ENCODE data around the gene DNAJC17.

Gene DNAJC17

DNA sequence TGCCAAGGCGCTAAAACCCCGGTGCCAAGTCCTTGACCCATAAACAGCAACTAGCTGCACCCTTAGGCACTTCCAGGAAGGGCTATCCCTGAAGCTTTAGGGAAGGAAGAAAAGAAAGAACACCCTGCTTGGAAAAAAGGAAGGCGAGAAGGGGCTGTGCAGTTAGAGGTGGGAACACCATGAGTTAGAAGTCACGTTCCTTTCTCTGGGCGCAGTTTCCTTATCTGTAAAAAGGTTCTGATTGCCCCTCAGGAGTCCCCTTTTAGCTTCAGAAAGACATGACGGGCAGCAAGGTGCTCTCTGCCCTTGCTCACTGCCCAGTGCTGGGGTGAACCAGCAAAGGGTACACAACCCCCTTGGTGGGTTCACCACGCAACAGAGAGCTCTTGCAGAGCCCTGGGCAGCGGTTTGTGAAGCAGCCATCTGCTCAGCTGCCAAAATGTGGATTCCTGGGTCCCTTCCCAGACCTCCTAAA is 42.6 kb downstream of the DNAJC17 start:
- DNase-seq = no peak

GRCh38 chr15:40763801-40764628 is 43.3 kb downstream of the DNAJC17 start, which contains the start of gene GCHFR:
GCHFR (plus strand) TSS chr15:40764068; CDS start chr15:40764181, 113 bp downstream.
- DNase-seq = no peak

DNA sequence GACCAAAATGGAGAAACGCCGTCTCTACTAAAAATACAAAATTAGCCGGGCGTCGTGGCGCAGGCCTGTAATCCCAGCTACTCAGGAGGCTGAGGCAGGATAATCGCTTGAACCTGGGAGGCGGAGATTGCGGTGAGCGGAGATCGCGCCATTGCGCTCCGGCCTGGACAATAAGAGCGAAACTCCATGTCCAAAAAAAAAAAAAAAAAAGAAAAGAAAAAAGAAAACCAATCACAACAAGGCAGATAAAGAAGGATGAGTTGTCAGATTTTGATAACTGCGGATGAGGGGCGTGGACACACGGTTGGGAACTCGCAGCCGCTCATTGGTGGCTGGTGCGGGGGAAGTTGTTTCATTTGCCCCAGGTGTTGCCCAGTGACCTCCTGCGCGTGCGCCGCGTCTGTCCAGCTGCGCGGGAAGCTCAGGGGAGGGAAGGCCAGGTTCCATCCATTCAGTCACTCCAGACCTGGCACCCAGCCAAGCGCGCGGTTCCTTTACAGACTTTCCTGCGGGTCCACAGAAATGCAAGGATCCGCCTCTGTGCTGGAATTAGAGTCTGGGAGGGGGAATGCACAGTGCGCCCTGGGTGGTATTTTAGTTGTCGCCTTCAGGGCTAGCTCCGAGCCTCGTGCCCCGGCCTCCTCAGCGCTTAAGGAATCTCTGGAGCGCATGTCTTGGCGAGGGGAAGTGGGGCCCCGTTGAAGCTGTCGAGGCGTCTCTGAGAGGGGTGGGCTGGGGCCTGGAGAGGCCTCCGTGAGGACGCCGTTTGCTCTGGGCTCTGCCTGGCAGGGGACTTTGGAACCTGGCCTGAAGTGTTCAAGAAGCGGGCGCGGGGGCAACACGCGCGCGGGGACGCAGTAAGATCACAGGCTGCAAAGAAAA is 44.1 kb downstream of the DNAJC17 start:
- DNase-seq = peak; percentile 38

- no peak for DNase-seq
These were observed 47.3 kb downstream of the DNAJC17 start for GRCh38 chr15:40759961-40760360.

DNA sequence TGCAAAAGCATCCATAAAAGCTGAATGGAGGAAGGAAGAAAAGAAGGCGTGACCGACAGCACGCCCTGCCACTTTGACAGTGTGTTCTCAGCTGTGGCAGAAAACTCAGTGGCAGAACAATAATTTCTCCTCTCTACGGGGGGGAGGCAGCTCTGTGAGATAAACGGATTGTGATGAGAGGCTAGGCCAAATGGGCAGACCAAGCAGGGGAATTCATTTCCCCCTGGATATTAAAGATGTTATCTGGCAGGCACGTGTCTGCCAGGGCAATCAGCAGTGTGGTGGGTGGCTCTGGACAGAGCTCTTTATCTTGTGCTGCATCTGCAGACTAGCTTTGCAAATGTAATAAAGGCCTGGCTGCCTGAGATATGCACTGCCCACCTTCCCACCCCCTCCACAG is 50.3 kb downstream of the DNAJC17 start:
- no peak for DNase-seq

- no peak for DNase-seq
These were observed 51.5 kb downstream of the DNAJC17 start for GRCh38 chr15:40755812-40756208.

DNA sequence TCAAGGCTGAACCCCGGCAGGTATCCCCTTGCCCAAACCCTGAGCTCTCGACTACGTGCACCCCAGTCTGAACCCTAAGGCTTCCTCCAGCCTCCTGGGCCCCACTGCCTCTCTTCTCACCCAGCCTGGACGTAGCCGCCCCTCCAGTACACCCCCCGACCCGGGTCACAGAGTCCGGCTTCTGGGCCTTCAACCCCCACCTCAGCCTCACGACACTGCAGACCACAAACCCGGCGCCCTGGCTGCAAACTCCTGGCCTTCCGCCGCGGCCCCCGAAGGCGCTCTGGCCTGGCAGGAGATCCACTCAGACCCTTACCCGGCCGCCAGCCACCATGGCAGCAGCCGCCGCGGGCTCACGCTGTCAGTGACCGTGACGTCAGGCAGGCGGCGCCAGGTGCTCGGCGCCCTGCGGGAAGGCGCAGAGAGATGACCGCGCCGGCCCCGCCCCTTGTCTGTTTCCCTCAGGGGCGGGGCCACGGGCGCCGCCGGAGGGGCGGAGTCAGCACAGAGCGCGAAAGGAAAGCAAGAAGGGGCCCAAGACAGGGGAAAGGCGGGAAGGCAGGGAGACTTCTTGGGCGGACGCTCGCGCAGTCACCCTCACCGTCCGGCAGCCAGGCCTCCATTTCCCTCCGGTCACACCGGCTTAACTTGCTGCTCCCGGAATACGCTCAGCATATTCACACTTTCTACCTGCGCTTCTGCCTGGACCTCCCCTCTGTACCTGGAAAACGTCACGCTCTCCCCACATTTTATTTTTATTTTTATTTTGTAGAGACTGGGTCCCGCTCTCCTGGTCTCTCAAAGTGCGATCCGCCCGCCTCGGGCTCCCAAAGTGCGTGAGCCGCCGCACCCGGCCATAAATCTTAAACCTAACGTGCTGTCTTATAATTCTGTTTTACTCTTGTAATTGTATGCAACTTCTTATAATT is 52.1 kb downstream of the DNAJC17 start, which contains the start of gene RMDN3:
Gene RMDN3, minus strand, starts transcription at position 372 of the 929 bp plus-strand sequence. CDS start 471 bp downstream, outside the sequence.
- DNase-seq = peak; percentile 64

- DNase-seq = no peak
These were observed 52.7 kb downstream of the DNAJC17 start for GRCh38 chr15:40754574-40754882.

GRCh38 chr15:40751745-40752144 is 55.5 kb downstream of the DNAJC17 start:
- DNase-seq = no peak

DNA sequence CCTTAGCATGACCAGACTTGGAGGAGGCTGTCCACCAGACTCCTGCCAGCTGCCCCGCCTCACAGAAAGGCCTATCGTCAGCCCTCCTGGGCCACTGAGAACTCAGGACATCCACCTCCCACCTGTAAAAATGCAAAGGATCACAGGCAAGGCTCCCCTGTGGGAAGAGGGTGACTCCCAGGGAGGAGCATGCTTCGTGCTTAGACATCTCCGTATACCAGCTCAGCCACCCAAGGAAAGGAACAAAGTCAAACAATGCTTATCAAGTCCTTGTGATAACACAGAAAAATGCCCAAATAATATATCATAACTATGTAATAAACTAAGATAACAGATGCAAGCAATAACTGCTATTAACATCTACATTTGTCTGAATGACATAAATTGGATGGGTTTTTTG is 56.4 kb downstream of the DNAJC17 start:
- DNase-seq = no peak

DNA sequence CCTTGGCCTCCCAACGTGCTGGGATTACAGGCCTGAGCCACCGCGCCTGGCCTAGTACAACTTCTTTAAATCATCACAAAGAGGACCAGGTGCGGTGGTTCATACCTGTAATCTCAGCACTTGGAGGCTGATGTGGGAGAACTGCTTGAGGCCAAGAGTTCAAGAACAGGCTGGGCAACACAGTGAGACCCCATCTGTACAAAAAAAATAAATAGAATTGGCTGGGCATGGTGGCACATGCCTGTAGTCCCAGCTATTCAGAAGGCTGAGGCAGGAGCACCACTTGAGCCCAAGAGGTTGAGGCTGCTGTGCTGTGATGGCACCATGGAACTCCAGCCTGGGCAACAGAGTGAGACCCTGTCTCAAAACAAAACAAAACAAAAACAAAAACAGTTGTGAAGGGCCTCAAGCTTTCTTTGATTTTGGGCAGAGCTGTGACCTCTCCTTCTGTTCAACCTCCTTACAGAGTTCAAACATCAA is 58.1 kb downstream of the DNAJC17 start:
- DNase-seq = no peak

- no peak for DNase-seq
These were observed 59.3 kb downstream of the DNAJC17 start for GRCh38 chr15:40747685-40748631.

- DNase-seq = no peak
These were observed 60.3 kb downstream of the DNAJC17 start for GRCh38 chr15:40746916-40747418.

GRCh38 chr15:40744815-40745152 is 62.5 kb downstream of the DNAJC17 start:
- DNase-seq = no peak

GRCh38 chr15:40743921-40744814 is 63.1 kb downstream of the DNAJC17 start:
- DNase-seq = no peak

- DNase-seq = no peak
These were observed 63.8 kb downstream of the DNAJC17 start for GRCh38 chr15:40743485-40743901.

DNA sequence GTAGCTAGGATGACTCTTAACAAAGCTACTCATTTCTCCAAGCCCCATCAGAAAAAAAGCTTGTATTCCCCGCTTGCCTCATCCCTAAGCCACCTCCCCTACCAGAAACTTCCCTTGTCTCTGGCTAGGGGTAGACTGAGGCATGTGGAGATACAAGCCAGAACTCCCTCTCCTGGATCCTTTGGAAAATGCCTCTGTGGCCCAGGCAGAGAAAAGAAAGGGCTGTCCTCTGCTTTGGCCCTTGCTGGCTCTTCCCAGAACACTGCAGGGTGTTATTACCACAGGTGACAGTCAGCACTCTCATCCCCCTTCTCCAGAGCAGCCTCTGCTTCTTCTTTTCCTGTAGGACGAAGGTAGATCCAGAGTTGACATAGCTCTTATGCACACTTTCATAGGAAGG is 67.4 kb downstream of the DNAJC17 start:
- no peak for DNase-seq

- DNase-seq = no peak
These were observed 68.2 kb downstream of the DNAJC17 start for GRCh38 chr15:40739047-40739446.

- no peak for DNase-seq
These were observed 70.2 kb downstream of the DNAJC17 start for GRCh38 chr15:40737048-40737447.

DNA sequence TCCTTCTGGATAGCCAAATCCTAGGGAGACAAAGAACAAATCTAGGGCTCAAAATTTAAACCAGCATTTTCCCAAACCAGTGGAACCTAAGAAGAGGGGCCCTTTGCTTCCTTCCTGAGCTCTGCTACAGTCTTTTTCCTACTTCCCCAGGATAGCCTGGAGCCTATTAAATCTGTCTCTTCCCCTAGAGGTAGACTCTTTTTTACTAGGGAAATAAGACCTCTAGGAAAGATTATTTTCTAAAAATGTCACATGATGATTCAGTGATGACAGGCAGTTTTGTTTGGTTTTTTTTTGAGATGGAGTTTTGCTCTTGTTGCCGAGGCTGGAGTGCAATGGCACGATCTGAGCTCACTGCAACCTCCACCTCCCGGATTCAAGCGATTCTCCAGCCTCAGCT is 70.7 kb downstream of the DNAJC17 start:
- no peak for DNase-seq

Measured in NCI-H1436 treated with DMSO at 0.1 percent for 48 hours (cell line).